Activated CD4-positive, alpha-beta T cell treated with anti-CD3 and anti-CD28 coated beads, Interleukin-10, Interleukin-2, amounts not matched to agents 100 ng/mL and 50 ng/mL, durations not matched to agents 16 hours and 8 hours (primary cell): ENCODE results near the gene R3HCC1L.

ENCODE experiments used
- DNase-seq: peaks from one replicate; pipeline ENCODE4 v3.0.0-alpha.2; 2020

The R3HCC1L gene

GRCh38 chr10:98262571-98262970 lies 128.1 kb downstream of the R3HCC1L start:
- peak; percentile 25 for DNase-seq

DNA sequence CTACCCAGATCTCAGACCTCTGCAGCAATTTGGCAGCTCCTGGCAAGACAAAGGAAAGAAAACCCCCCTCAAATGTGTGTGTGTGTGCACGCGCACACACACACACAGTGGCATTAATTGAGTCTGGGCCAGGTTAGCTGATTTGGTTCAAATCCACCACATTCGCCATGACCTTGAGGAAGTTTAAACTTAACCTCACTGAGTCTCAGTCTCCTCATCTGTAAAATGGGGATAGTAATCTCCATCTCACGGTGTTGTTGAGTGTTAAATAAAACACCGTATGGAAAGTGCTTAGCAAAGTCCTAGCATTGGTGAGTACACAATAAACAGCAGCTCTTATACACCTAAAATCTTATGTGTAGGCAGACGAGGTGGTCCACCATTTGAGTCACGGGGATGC lies 128.6 kb downstream of the R3HCC1L start:
- no peak for DNase-seq

GRCh38 chr10:98264378-98265065 lies 130.1 kb downstream of the R3HCC1L start:
- no peak for DNase-seq

GRCh38 chr10:98265403-98266378 lies 131.2 kb downstream of the R3HCC1L start:
- no peak for DNase-seq

DNA sequence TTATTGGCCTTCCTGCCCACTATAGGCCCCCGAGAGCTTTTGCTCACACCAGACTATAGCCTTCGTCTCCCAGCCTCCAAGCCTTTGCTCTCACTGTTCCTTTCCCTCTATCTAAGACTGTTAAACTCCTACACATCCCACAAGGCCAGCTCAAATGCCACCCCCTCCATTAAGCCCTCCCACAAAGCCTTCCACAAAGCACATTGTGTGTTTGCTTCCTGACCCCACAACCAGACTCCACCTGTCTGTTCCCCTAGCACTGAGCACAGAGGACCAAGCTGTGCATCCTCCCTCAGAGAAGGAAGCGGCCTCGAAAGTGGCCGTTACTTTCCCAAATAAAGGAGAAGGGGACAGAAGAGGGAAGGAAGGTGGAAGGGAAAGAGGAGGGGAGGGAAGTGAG lies 132.2 kb downstream of the R3HCC1L start:
- DNase-seq: no peak

- DNase-seq: no peak
Observed at GRCh38 chr10:98267069-98267893, 132.8 kb downstream of the R3HCC1L start.

DNA sequence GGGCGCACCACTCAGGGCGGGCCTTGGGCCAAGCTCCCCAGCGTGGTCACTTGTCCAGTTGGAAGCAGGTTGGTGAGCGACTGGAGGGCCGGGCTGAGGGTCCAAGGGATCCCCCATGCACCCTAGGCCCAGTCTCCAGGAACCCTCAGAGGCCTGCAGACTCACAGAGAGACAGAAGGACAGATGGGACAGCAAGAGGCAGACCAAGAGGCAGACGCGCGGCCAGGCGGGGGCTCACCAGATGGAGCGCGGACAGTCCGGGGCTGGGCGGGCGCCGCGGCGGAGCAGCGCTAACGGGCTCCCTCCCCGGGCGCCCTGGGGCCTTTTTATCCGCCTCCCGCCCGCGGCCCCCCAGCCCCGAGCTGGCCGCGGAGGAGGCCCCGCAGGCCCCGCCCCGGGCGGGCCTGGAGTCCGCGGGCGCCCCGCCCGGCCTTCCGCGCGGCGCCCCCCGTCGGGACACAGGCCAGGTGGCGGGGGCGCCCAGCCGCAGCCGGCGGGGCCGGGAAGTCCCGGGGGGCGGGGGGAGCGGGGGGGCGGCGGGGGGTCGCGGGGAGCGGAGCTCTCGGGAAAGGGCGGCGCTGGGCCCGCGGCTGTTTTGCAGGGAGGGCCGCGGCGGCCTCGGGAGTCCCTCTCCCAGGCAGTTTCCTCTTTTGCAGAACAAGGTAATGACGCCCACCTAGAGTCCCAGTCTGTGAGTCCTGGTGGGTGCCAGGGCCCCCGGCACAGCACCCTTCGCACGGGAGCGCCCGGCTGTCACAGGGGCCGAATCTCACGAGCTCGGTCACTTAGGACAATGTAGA lies 133.6 kb downstream of the R3HCC1L start, which contains the start of gene LOXL4:
Gene LOXL4, minus strand, starts transcription at position 301 of the 800 bp plus-strand sequence. CDS start 5,175 bp downstream, outside the sequence.
- no peak for DNase-seq

DNA sequence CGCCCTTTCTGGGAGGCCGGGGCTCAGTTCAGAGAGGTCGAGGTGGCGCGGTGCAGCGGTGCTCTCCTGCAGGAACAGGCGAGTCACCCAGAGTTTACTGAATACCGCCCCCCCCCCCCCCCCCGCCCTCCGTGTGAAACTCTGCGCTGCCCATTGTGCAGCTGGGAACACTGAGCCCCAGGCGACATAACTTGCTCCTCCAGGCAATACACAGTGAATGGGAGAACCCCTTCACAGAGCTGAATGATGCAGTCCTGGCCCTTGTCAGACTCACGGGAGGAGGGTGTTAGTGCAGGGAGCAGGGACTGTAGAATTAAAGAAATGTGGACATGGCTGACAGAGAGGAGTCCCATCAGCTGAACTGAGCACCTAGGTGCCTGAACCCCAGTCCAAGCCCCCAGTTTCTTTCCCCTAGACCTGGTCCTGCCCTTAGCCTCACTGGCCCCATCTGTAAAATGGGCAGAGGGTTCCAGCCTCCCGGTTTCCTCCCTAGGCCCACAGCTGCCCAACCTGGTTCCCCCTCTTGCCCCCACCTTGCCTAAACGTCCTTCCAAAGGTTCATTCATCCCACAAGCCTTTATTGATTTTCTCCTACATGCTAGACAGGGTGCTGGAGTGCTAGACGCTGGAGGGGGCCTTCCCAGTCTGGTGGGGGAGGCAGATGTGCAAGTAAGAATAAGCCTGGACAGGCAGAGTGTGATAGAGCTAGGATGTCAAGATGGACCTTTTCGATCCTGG lies 134.4 kb downstream of the R3HCC1L start:
- DNase-seq: no peak

GRCh38 chr10:98269435-98269912 lies 135.0 kb downstream of the R3HCC1L start:
- no peak for DNase-seq

DNA sequence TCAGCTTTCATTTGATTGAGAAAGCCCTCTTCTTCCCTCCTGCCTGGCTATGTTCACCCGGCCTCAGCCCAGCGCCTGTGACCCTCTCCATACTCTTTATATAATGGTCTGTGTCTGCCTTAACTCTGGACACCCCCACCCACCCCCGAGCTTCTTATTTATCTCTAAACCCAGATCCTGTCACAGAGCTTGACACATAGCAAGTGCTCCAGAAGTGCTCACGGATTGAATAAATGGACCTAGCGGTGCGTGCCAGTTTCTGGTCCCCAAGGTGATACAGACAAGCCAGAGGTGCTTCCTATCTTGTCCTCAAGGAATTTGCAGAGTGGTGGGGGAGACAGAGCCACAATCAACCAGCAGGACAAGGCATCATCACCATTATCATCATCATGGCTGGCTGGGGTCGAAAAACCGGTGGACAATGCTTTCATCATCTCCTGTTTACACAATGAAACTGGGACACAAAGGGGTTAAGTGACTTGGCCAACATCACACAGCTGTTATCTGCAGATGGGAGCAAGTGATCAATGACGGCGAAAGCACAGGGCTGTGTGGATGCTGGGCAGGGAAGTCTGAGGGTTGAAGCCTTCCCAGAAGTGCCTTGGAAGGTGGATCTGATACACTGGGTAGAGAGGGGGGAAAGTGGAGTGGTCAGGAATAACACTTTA lies 135.8 kb downstream of the R3HCC1L start:
- no peak for DNase-seq

DNA sequence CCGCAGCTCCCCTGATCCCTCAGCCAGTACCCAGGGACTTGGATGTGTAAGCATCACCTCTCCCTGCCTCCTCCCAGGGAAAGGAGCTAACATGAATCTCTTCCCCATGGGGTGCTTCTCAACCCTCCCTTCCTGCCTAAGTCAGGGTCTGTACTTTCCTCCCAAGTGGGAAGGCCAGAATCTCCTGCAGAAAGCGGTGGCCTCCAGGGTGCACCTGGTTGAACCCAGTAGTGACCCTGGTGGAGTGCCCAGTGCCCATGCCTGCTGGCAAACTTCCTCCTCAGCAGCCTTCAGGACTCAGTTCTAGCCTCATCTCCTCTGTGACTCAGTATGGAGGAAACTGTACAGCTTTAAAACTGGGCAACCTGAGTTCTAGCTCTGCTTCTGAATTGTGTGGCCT lies 136.3 kb downstream of the R3HCC1L start:
- DNase-seq: no peak

- no peak for DNase-seq
Observed at GRCh38 chr10:98272245-98272644, 137.8 kb downstream of the R3HCC1L start.

GRCh38 chr10:98272656-98273055 lies 138.2 kb downstream of the R3HCC1L start:
- no peak for DNase-seq

DNA sequence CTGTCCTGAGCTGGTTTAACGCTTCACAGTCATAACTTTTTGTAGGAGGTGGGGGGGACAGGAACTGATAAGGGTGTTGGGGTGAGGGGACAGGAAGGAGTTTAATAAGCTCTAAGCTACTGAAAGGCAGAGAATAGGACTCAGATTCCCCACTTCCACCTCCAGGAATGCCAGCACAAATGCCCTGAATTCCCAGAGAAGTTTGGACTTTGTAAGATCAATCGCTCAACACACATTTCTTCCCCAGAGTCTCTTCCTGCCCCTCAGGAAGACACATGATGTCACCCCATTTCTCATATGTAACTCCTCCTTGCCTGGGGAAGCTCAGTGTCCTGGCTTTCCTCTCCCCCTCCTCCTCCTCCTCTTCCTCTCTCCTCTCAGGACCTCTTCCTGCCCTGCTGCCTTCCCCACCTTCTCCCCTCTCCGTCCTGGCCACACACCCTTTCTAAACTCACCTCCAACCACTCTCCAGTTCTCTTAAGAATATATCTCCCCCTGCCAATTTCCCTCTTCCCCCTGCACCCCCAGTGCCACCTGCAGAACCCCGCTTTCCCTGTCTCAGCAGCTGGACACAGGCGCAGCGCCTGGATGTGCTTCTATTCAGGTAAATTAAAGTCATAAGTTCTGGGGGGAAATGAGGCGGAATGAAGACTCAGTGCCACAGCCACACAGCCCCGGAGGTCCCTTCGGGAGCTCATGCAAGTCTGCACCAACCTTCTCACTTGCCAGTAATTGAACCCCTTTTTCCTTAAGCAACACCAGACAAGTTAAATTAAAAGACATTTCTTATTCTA lies 138.8 kb downstream of the R3HCC1L start:
- no peak for DNase-seq

DNA sequence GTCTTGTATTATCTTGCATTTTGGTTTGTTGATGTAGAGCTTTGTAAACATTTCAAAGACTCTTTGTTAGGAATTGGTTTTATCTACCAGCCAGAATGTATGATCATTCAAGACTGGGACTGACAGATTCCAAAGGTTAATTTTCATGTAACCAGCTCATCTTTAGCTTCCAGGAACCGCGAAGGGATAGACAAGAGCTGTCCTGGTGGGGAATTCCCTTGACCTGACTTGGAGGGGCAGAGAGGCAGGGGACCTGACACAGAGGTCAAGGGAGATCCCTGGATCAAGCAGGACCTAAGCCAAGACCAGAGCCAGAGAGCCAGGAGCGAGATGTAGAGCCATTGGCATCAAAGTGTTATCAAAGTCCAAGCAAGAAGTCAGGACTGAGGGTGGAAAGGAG lies 140.1 kb downstream of the R3HCC1L start:
- no peak for DNase-seq

DNA sequence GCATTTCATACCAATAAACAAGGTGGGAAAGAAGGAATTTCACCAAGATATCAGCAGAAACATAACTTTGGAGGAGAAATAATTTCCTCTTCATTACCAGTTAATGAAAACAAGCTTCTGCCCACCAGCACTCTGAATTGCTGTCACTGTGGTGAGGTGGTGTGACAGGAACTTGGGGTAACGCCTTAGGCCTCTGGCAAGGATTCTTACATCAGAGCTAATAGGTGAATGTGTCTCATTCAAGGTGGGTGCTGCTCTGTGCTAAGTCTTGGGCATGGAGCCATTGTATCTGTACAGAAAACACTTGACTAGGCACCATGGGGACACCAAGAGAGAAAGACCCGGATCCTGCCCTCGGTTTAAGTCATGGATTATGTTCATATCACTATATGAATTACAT lies 141.9 kb downstream of the R3HCC1L start:
- no peak for DNase-seq

DNA sequence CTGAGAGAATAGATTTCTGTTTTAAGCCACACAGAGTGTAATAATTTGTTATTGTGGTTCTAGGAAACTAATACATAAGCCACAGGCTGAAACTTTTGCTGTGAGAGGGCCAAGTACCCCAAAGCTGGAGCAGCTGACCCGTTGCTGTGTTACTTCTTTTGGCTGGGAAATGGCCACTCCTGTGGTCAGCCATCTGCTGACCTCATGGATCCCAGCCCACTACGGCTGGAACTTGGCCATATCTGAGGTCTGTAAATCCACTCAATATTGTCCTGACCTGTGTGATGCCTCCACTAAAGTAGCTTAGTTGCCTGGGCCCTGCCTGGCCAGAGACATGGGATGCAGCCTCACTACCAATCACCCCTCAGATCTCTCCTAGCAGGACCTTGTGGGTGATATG lies 151.0 kb downstream of the R3HCC1L start:
- no peak for DNase-seq

GRCh38 chr10:98286419-98286818 lies 152.0 kb downstream of the R3HCC1L start:
- no peak for DNase-seq

- DNase-seq: no peak
Observed at GRCh38 chr10:98287321-98287720, 152.9 kb downstream of the R3HCC1L start.

- DNase-seq: no peak
Observed at GRCh38 chr10:98289802-98290209, 155.3 kb downstream of the R3HCC1L start.
